Colonic mucosa (tissue), 4 donors: Measurements from ENCODE around the gene RGS19. TPM values are rescaled to one million over a fixed set of nuclear protein-coding genes. Genes with fewer than 3 reads are reported as not detected.

ENCODE experiments used
- DNase-seq: peaks from one replicate; pipeline ENCODE4 v3.0.0-alpha.2; 2020
- H3K27ac ChIP-seq: fragments of 200-600 bp; one replicate; pipeline ENCODE4 v1.8.0; 2021
- H3K27me3 ChIP-seq: fragments of 200-600 bp; one replicate; pipeline ENCODE4 v1.8.0; 2021
- H3K36me3 ChIP-seq: fragments of 200-600 bp; one replicate; pipeline ENCODE4 v1.8.0; 2021
- H3K4me1 ChIP-seq: fragments of 200-600 bp; one replicate; pipeline ENCODE4 v1.8.0; 2021; ENCODE audit warnings: mild to moderate bottlenecking
- H3K4me3 ChIP-seq: fragments of 200-600 bp; one replicate; pipeline ENCODE4 v1.8.0; 2021
- H3K9ac ChIP-seq, 2 donors: one replicate each; pipeline ENCODE4 v1.7.0; 2013; ENCODE audit warnings: control low read depth in 2 of 2, low read depth in 2 of 2, low read length in 2 of 2
- H3K9me3 ChIP-seq: fragments of 200-600 bp; one replicate; pipeline ENCODE4 v1.8.0; 2021
- CTCF ChIP-seq: fragments of 200-600 bp; IDR thresholded peaks from one replicate; pipeline ENCODE4 v1.8.0; 2022; ENCODE audit warnings: antibody characterized with exemption, mild to moderate bottlenecking
- intact Hi-C: fragments of 100-400 bp; cut with DNase I; formaldehyde crosslinking; loops from one replicate; pipeline ENCODE4 v1.14.1; 2022
- total RNA-seq, 2 donors: library from RNA; stranded (reverse); fragmentation: NEBNext Ultra II Directional in 1 of 2; extraction: Animal tissue kit (Norgen Biotek cat#: 25700) in 1 of 2; gene quantifications; one replicate each; pipeline ENCODE4 v1.2.1, GENCODE V29; 2021
- donor health status: healthy.
- donor health status: DM: no; HTN: no; CAD: no.
- donor health status: DM: no; HTN: no; CAD: no.

The RGS19 gene
- total RNA-seq, 2 donors from 2014 or later = 3.4 to 4.5 TPM

- H3K9ac ChIP-seq = no peak within 1 kb of the TSS
- H3K27me3 ChIP-seq = peaks cover 72% of the 10 kb centered on the region
- no peak for TF ChIP-seq CTCF
- H3K36me3 ChIP-seq = no peaks in the 10 kb centered on the region
- no peak within 1 kb of the TSS for H3K27ac ChIP-seq
- intact Hi-C loops = no loop called here
- no peaks in the 10 kb centered on the region for H3K4me1 ChIP-seq
- DNase-seq = no peak
- H3K4me3 ChIP-seq = no peak within 1 kb of the TSS
- no peaks in the 10 kb centered on the region for H3K9me3 ChIP-seq
Measured at GRCh38 chr20:64049060-64049877, 30.0 kb downstream of the RGS19 start, which contains the start of gene SOX18. SOX18 (minus strand) TSS chr20:64049639; CDS start chr20:64049516, 123 bp downstream.

GRCh38 chr20:64048402-64049044 lies 30.8 kb downstream of the RGS19 start:
- Histone ChIP-seq H3K27me3 (peaks cover 69% of the 10 kb centered on the region), H3K36me3 (no peaks in the 10 kb centered on the region), H3K4me3 (peak overlapping the region; percentile 5), H3K27ac (no peak overlapping the region), H3K4me1 (no peaks in the 10 kb centered on the region), H3K9ac (no peak overlapping the region), H3K9me3 (no peaks in the 10 kb centered on the region)
- DNase-seq = no peak
- intact Hi-C loops = no loop called here
- no peak for TF ChIP-seq CTCF

- H3K27me3 ChIP-seq = peaks cover 67% of the 10 kb centered on the region
- H3K9ac ChIP-seq = no peak overlapping the region
- DNase-seq = no peak
- H3K9me3 ChIP-seq = no peaks in the 10 kb centered on the region
- TF ChIP-seq CTCF = no peak
- intact Hi-C loops = no loop called here
- H3K4me1 ChIP-seq = no peaks in the 10 kb centered on the region
- no peak overlapping the region for H3K27ac ChIP-seq
- peak overlapping the region; percentile 5 for H3K4me3 ChIP-seq
- H3K36me3 ChIP-seq = no peaks in the 10 kb centered on the region
Measured at GRCh38 chr20:64047968-64048401, 31.3 kb downstream of the RGS19 start.

- H3K36me3 ChIP-seq = no peaks in the 10 kb centered on the region
- no peak overlapping the region for H3K27ac ChIP-seq
- TF ChIP-seq CTCF = no peak
- DNase-seq = no peak
- no peaks in the 10 kb centered on the region for H3K9me3 ChIP-seq
- peaks cover 63% of the 10 kb centered on the region for H3K27me3 ChIP-seq
- intact Hi-C loops = no loop called here
- H3K4me3 ChIP-seq = no peak overlapping the region
- no peaks in the 10 kb centered on the region for H3K4me1 ChIP-seq
- no peak overlapping the region for H3K9ac ChIP-seq
Measured at GRCh38 chr20:64047046-64047389, 32.3 kb downstream of the RGS19 start.

- peaks cover 63% of the 10 kb centered on the region for H3K27me3 ChIP-seq
- no peak overlapping the region for H3K27ac ChIP-seq
- no peak overlapping the region for H3K4me3 ChIP-seq
- no peak overlapping the region for H3K9ac ChIP-seq
- no peaks in the 10 kb centered on the region for H3K36me3 ChIP-seq
- DNase-seq = no peak
- intact Hi-C loops = no loop called here
- no peaks in the 10 kb centered on the region for H3K9me3 ChIP-seq
- no peak for TF ChIP-seq CTCF
- H3K4me1 ChIP-seq = no peaks in the 10 kb centered on the region
Measured at GRCh38 chr20:64045346-64046011, 33.8 kb downstream of the RGS19 start.
